H1 (cell line): ENCODE data around the gene USP30. TPM values are rescaled to one million over a fixed set of nuclear protein-coding genes. Genes with fewer than 3 reads are reported as not detected.

ENCODE experiments used
- HDAC6 ChIP-seq: IDR thresholded peaks from one replicate; pipeline ENCODE4 v1.7.1; 2012; ENCODE audit warnings: low read depth, mild to moderate bottlenecking, inconsistent platforms, low read length, moderate library complexity
- POLR2A ChIP-seq, 2 experiments: IDR thresholded peaks; 1 replicate in 1 of 2; 2 replicates in 1 of 2; pipeline ENCODE4 v1.6.1; 2011; ENCODE audit warnings: low read depth in 2 of 2, low read length in 2 of 2, mild to moderate bottlenecking in 2 of 2; ENCODE audit errors: control extremely low read depth in 1 of 2
- TBP ChIP-seq: IDR thresholded peaks from 2 replicates; pipeline ENCODE4 v1.6.1; 2011; ENCODE audit warnings: low read depth, low read length, improper control_type of control experiment
- ZNF274 ChIP-seq: IDR thresholded peaks from 2 replicates; pipeline ENCODE4 v1.7.0; 2012; ENCODE audit warnings: low read length, borderline replicate concordance; ENCODE audit errors: extremely low read depth
- polyA plus RNA-seq, 7 experiments: library from polyadenylated mRNA; depleted of rRNA in 3 of 7; stranded (reverse) in 5 of 7; unstranded in 2 of 7; fragments of >200 nt in 5 of 7; fragments of 200-250 nt in 2 of 7; gene quantifications; 1 replicate in 5 of 7; 2 replicates in 1 of 7; 4 replicates in 1 of 7; pipeline versions ENCODE4 v1.2.1 to v1.2.3, GENCODE V29; 2011 to 2013; ENCODE audit warnings: missing spikeins in 2 of 7, mixed read lengths in 2 of 7
- total RNA-seq: library from RNA; stranded (reverse); fragmentation: NEBNext Ultra II Directional; extraction: Animal tissue kit (Norgen Biotek cat#: 25700); gene quantifications from 2 replicates; pipeline ENCODE4 v1.2.1, GENCODE V29; 2021

The USP30 gene
- total and polyA plus RNA-seq, 2 of the 8 experiments (the other 6 are each of a cell fraction or from before 2014, with no cell fraction given) = 7.0 to 12.2 TPM

- TF ChIP-seq ZNF274 (no peak), POLR2A (IDR thresholded peaks at IDR 0.05; ENCODE audit: control extremely low read depth in 1 of 2, low read depth in 2 of 2, low read length in 2 of 2) (no peak), HDAC6 (no peak), TBP (no peak)
These were observed 23.0 kb upstream of the USP30 start (continued) for GRCh38 chr12:109029411-109029810.
